HUES64 (cell line): Measurements from ENCODE around the gene TUBA3E.
"Not testable (repeated sequence)": the region's sequence is repeated elsewhere in the genome, so short reads cannot be mapped to it uniquely, and the experiment has no call there.

Source experiments
- H3K27ac ChIP-seq: 2 replicates; pipeline ENCODE4 v1.7.0; 2013; ENCODE audit warnings: low read depth, low read length, inconsistent platforms
- H3K27me3 ChIP-seq: 2 replicates; pipeline ENCODE4 v1.6.1; 2013; ENCODE audit warnings: mild to moderate bottlenecking, low read length; ENCODE audit not compliant: insufficient read depth
- H3K36me3 ChIP-seq: 2 replicates; pipeline ENCODE4 v1.6.1; 2013; ENCODE audit warnings: mild to moderate bottlenecking, low read length; ENCODE audit not compliant: insufficient read depth
- H3K4me1 ChIP-seq: 2 replicates; pipeline ENCODE4 v1.6.1; 2013; ENCODE audit warnings: mild to moderate bottlenecking, low read length, moderate library complexity; ENCODE audit not compliant: insufficient read depth
- H3K4me3 ChIP-seq: 2 replicates; pipeline ENCODE4 v1.5.1; 2013; ENCODE audit warnings: mild to moderate bottlenecking, low read length, moderate library complexity
- H3K9ac ChIP-seq: 2 replicates; pipeline ENCODE4 v1.6.1; 2013; ENCODE audit warnings: mild to moderate bottlenecking, low read depth, low read length
- H3K9me3 ChIP-seq: 2 replicates; pipeline ENCODE4 v1.6.1; 2013; ENCODE audit warnings: low read depth, low read length; ENCODE audit not compliant: insufficient read depth
- WGBS: fragments of 150-250, 120-280 bp; methylation state at CpG from one replicate; pipeline ENCODE4 v1.1.7; 2013; ENCODE audit warnings: missing lambda C conversion rate; 5-methylcytosine and 5-hydroxymethylcytosine counted together

The TUBA3E gene

GRCh38 chr2:130181880-130182682, 16.2 kb downstream of the TUBA3E start, which contains the start of gene MZT2B:
MZT2B (plus strand) TSS chr2:130182262; CDS start chr2:130182283, 21 bp downstream.
- Histone ChIP-seq H3K4me3 (peak within 1 kb of the TSS; percentile 91), H3K9ac (peak within 1 kb of the TSS; percentile 94), H3K36me3 (peaks cover 12% of the 10 kb centered on the region; the same call in 1 of the 2 replicates), H3K27ac (peak within 1 kb of the TSS; percentile 88)
- H3K9me3 ChIP-seq, H3K4me1 ChIP-seq, H3K27me3 ChIP-seq: not testable (repeated sequence)
- under 1% methylated on average over 75 of the region's 86 CpGs for WGBS

GRCh38 chr2:130181325-130181879, 16.8 kb downstream of the TUBA3E start, which contains the start of gene SMPD4:
SMPD4 (minus strand) TSS chr2:130181602; CDS start chr2:130176592, 5,010 bp downstream.
- Histone ChIP-seq H3K4me1 (peaks cover 6% of the 10 kb centered on the region; the same call in 1 of the 2 replicates), H3K27me3 (no peaks in the 10 kb centered on the region), H3K9ac (peak within 1 kb of the TSS; percentile 94), H3K4me3 (peak within 1 kb of the TSS; percentile 91), H3K36me3 (peaks cover 12% of the 10 kb centered on the region; the same call in 1 of the 2 replicates), H3K27ac (peak within 1 kb of the TSS; percentile 88), H3K9me3 (no peaks in the 10 kb centered on the region)
- whole genome bisulfite sequencing: under 1% methylated on average over 55 of the region's 55 CpGs

- WGBS: 21% methylated on average over 38 of the region's 38 CpGs
- H3K27ac ChIP-seq: peak overlapping the region; percentile 88
These were observed 17.6 kb downstream of the TUBA3E start for GRCh38 chr2:130180404-130181324.

GRCh38 chr2:130174866-130175265, 23.4 kb downstream of the TUBA3E start:
- not testable (repeated sequence) for H3K4me3 ChIP-seq, H3K9me3 ChIP-seq, H3K9ac ChIP-seq, H3K4me1 ChIP-seq, H3K27ac ChIP-seq, H3K27me3 ChIP-seq
- WGBS: 92% methylated on average over 5 of the region's 5 CpGs
- H3K36me3 ChIP-seq: peaks cover 62% of the 10 kb centered on the region

More at GRCh38 chr2:130180404-130181324, 17.6 kb downstream of the TUBA3E start:
- not testable (repeated sequence) for H3K27me3 ChIP-seq, H3K9me3 ChIP-seq, H3K4me1 ChIP-seq
- Histone ChIP-seq H3K36me3 (peaks cover 18% of the 10 kb centered on the region), H3K4me3 (peak overlapping the region; percentile 91), H3K9ac (peak overlapping the region; percentile 94)

GRCh38 chr2:130169896-130170295, 28.3 kb downstream of the TUBA3E start:
- 97% methylated on average over 7 of the region's 7 CpGs for WGBS
- H3K9ac ChIP-seq: no peak overlapping the region
- no peak overlapping the region for H3K4me3 ChIP-seq
- H3K9me3 ChIP-seq: no peaks in the 10 kb centered on the region
- H3K27ac ChIP-seq: no peak overlapping the region
- H3K36me3 ChIP-seq: peaks cover 95% of the 10 kb centered on the region
- no peaks in the 10 kb centered on the region for H3K4me1 ChIP-seq
- H3K27me3 ChIP-seq: no peaks in the 10 kb centered on the region

GRCh38 chr2:130169163-130169562, 29.1 kb downstream of the TUBA3E start:
- WGBS: 100% methylated on average over 3 of the region's 3 CpGs
- H3K36me3 ChIP-seq: peaks cover 95% of the 10 kb centered on the region

GRCh38 chr2:130166611-130167010, 31.6 kb downstream of the TUBA3E start:
- peaks cover 85% of the 10 kb centered on the region for H3K36me3 ChIP-seq
- not testable (repeated sequence) for H3K4me1 ChIP-seq, H3K9ac ChIP-seq, H3K27me3 ChIP-seq, H3K4me3 ChIP-seq, H3K27ac ChIP-seq, H3K9me3 ChIP-seq
- WGBS: 93% methylated on average over 3 of the region's 3 CpGs

More at GRCh38 chr2:130169163-130169562, 29.1 kb downstream of the TUBA3E start:
- H3K9ac ChIP-seq, H3K4me3 ChIP-seq, H3K27ac ChIP-seq, H3K27me3 ChIP-seq, H3K9me3 ChIP-seq, H3K4me1 ChIP-seq: not testable (repeated sequence)

GRCh38 chr2:130165293-130166016, 32.8 kb downstream of the TUBA3E start:
- Histone ChIP-seq H3K4me3 (no peak overlapping the region), H3K9ac (no peak overlapping the region), H3K4me1 (no peaks in the 10 kb centered on the region), H3K36me3 (peaks cover 75% of the 10 kb centered on the region), H3K27me3 (no peaks in the 10 kb centered on the region), H3K9me3 (no peaks in the 10 kb centered on the region), H3K27ac (no peak overlapping the region)
- 97% methylated on average over 7 of the region's 8 CpGs for WGBS

- Histone ChIP-seq H3K27ac (no peak overlapping the region), H3K36me3 (peaks cover 65% of the 10 kb centered on the region)
These were observed 35.3 kb downstream of the TUBA3E start for GRCh38 chr2:130162968-130163367.

GRCh38 chr2:130162486-130162885, 35.8 kb downstream of the TUBA3E start:
- H3K4me3 ChIP-seq, H3K9ac ChIP-seq, H3K27ac ChIP-seq, H3K4me1 ChIP-seq, H3K9me3 ChIP-seq, H3K27me3 ChIP-seq: not testable (repeated sequence)
- 95% methylated on average over 7 of the region's 7 CpGs for WGBS
- peaks cover 60% of the 10 kb centered on the region for H3K36me3 ChIP-seq

More at GRCh38 chr2:130162968-130163367, 35.3 kb downstream of the TUBA3E start:
- Histone ChIP-seq H3K4me1 (no peaks in the 10 kb centered on the region), H3K9ac (no peak overlapping the region), H3K9me3 (no peaks in the 10 kb centered on the region), H3K4me3 (no peak overlapping the region), H3K27me3 (no peaks in the 10 kb centered on the region)
- WGBS: 95% methylated on average over 9 of the region's 9 CpGs
